VCaP (cell line): ENCODE data around the gene SHLD1.

Source experiments
- H3K27ac ChIP-seq: fragments of 450-650 bp; 2 replicates; pipeline ENCODE4 v1.5.1; 2017
- CTCF ChIP-seq: fragments of 450-650 bp; conservative IDR thresholded peaks from 2 replicates; pipeline ENCODE4 v1.5.1; 2017; ENCODE audit warnings: mild to moderate bottlenecking, moderate library complexity

Gene SHLD1

DNA sequence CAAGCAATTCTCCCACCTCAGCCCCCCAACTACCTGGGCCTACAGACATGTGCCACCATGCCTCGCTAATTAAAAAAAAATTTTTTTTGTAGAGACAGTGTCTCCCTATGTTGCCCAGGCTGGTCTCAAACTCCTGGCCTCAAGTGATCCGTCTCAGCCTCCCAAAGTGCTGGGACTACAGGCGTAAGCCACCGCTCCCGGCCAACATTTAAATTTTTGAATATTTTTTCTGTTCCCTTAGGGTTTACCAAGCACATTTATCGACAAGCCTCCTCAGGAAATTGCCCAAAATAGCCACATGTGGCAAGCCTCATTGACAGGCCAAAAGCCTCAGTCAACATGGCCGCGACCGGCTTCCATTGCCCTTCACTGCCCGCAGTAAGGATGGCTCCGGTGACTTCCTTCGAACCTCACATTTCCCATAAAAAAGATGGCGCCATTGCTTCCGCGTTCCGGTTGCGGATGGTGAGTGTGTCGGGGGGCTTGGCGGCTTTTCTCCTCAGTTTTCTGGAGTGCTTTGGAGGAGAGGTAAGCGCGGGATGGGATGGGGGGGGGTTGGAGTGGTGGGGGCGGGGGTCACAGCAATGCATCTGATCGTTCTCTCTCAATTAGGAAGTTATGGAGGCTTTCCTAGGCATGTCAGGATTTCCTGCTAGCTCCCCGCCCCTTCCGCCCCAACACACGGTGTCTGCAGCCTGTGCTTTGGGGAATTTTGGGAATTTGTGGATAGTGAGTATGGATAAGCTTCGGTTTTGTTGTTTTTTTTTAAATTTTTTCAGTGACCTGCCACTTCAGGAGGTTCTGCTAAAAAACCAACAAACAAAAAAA, at the start of gene SHLD1:
TSS of gene SHLD1 (plus strand) at position 450 of the 828 bp plus-strand sequence. CDS start 22,465 bp downstream, outside the sequence.
- no peak for TF ChIP-seq CTCF
- peak within 1 kb of the TSS; percentile 91 for H3K27ac ChIP-seq

DNA sequence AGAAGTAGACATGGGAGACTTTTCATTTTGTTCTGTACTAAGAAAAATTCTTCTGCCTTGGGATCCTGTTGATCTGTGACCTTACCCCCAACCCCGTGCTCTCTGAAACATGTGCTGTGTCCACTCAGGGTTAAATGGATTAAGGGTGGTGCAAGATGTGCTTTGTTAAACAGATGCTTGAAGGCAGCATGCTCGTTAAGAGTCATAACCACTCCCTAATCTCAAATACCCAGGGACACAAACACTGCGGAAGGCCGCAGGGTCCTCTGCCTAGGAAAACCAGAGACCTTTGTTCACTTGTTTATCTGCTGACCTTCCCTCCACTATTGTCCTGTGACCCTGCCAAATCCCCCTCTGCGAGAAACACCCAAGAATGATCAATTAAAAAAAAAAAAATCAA, 47.9 kb upstream of the SHLD1 start:
- peak overlapping the region; percentile 97 for H3K27ac ChIP-seq

DNA sequence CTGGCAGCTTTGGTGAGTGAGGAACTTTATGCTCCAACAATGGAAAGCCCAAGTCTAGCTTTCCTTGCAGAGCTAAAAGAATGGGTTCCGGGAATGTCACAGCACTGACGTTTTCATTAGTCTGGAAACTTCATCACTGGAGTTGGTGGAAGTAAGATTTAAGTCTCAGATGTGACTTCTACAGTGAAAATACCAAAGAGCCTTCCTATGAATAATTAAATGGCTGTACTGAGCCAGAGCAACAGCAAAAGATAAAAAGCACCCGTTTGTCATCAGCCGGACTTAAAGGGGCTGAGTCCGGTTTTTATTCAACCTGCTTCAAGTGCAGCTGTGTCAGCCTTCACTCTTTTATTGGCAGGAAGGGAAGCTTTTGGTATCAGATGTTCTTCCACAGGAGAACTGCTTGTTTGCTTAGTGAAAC, 46.5 kb upstream of the SHLD1 start:
- TF ChIP-seq CTCF = no peak
- peak overlapping the region; percentile 97 for H3K27ac ChIP-seq

- peak overlapping the region; percentile 97; the same call in 1 of the 2 replicates for H3K27ac ChIP-seq
- no peak for TF ChIP-seq CTCF
Observed at GRCh38 chr20:5705827-5706226, 44.4 kb upstream of the SHLD1 start.

GRCh38 chr20:5706797-5707196, 43.4 kb upstream of the SHLD1 start:
- H3K27ac ChIP-seq = no peak overlapping the region; the same call in 1 of the 2 replicates
- TF ChIP-seq CTCF = no peak

DNA sequence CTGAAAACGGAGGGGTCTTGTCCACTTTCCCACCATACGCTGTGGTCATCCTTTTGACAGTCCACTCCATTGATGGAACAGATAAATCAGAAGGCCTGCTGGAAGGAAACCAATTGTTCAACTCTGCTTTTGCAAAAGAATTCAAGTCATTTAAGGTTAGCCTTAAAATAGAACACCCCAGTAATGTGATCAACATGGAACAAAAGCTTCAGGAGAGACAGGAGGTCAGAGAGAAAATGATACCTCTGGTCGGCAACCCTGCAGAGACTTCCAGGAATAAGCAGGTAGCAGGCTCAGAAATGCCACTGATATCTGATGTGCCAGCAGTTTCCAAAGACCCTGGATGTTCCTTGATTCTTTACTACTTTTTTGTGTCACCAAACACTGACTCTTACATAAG, 39.6 kb upstream of the SHLD1 start:
- H3K27ac ChIP-seq = no peak overlapping the region
- TF ChIP-seq CTCF = no peak

- peak overlapping the region; percentile 80 for H3K27ac ChIP-seq
- no peak for TF ChIP-seq CTCF
Observed at GRCh38 chr20:5714261-5715041, 35.8 kb upstream of the SHLD1 start.
